ENCODE results near the gene RHBDD2. TPM values are rescaled to one million over a fixed set of nuclear protein-coding genes. Genes with fewer than 3 reads are reported as not detected.

The RHBDD2 gene
- total RNA-seq, 2 experiments from 2014 or later: 25.4 to 48.0 TPM

GRCh38 chr7:75921479-75921878 lies 42.6 kb downstream of the RHBDD2 start:
- Mint-ChIP-seq H3K36me3 (peaks cover 4% of the 10 kb centered on the region), H3K9me3 (ENCODE audit: low read depth) (no peaks in the 10 kb centered on the region), H3K4me3 (no peak overlapping the region), H3K4me1 (peaks cover 7% of the 10 kb centered on the region), H3K27ac (no peak overlapping the region), H3K27me3 (no peaks in the 10 kb centered on the region)
- DNase-seq: no peak
- CTCF ChIA-PET: interaction anchor here (1.1 kb wide), 1 partner anchor 99 kb away, joined by 4 read pairs; no protein-coding TSS in a partner anchor
- ATAC-seq: no peak

GRCh38 chr7:75922966-75923603 lies 44.3 kb downstream of the RHBDD2 start:
- no peaks in the 10 kb centered on the region for H3K9me3 Mint-ChIP-seq (ENCODE audit: low read depth)
- CTCF ChIA-PET: no interaction called here
- no peak overlapping the region for H3K27ac Mint-ChIP-seq
- peaks cover 4% of the 10 kb centered on the region for H3K36me3 Mint-ChIP-seq
- ATAC-seq (no peak), DNase-seq (no peak)
- peaks cover 4% of the 10 kb centered on the region for H3K4me1 Mint-ChIP-seq
- no peaks in the 10 kb centered on the region for H3K27me3 Mint-ChIP-seq
- H3K4me3 Mint-ChIP-seq: no peak overlapping the region

- ATAC-seq (no peak), DNase-seq (no peak)
- Mint-ChIP-seq H3K36me3 (peaks cover 4% of the 10 kb centered on the region), H3K27ac (no peak overlapping the region), H3K9me3 (ENCODE audit: low read depth) (no peaks in the 10 kb centered on the region), H3K4me3 (no peak overlapping the region), H3K27me3 (no peaks in the 10 kb centered on the region), H3K4me1 (peaks cover 10% of the 10 kb centered on the region)
- CTCF ChIA-PET: no interaction called here
Measured at GRCh38 chr7:75924256-75924655, 45.4 kb downstream of the RHBDD2 start.

- Mint-ChIP-seq H3K27me3 (no peaks in the 10 kb centered on the region), H3K27ac (no peak overlapping the region), H3K36me3 (peaks cover 5% of the 10 kb centered on the region), H3K9me3 (ENCODE audit: low read depth) (no peaks in the 10 kb centered on the region), H3K4me1 (peaks cover 10% of the 10 kb centered on the region), H3K4me3 (no peak overlapping the region)
- no peak for DNase-seq
- no peak for ATAC-seq
- CTCF ChIA-PET: no interaction called here
Measured at GRCh38 chr7:75924889-75925288, 46.1 kb downstream of the RHBDD2 start.

GRCh38 chr7:75925717-75926435 lies 47.0 kb downstream of the RHBDD2 start:
- Mint-ChIP-seq H3K36me3 (peaks cover 5% of the 10 kb centered on the region), H3K4me3 (no peak overlapping the region), H3K4me1 (peaks cover 10% of the 10 kb centered on the region), H3K27ac (no peak overlapping the region), H3K9me3 (ENCODE audit: low read depth) (no peaks in the 10 kb centered on the region), H3K27me3 (no peaks in the 10 kb centered on the region)
- DNase-seq (no peak), ATAC-seq (no peak)
- CTCF ChIA-PET: interaction anchor here (0.7 kb wide), 1 partner anchor 9 kb away, joined by 3 read pairs; no protein-coding TSS in a partner anchor

GRCh38 chr7:75928568-75928914 lies 49.7 kb downstream of the RHBDD2 start:
- Mint-ChIP-seq H3K4me3 (no peak overlapping the region), H3K27me3 (no peaks in the 10 kb centered on the region), H3K9me3 (ENCODE audit: low read depth) (no peaks in the 10 kb centered on the region), H3K4me1 (peaks cover 10% of the 10 kb centered on the region), H3K36me3 (peaks cover 3% of the 10 kb centered on the region), H3K27ac (no peak overlapping the region)
- CTCF ChIA-PET: interaction anchor here (1.5 kb wide), 1 partner anchor 92 kb away, joined by 5 read pairs; no protein-coding TSS in a partner anchor
- ATAC-seq: peak; percentile 67
- peak; percentile 42 for DNase-seq

GRCh38 chr7:75931680-75932079 lies 52.8 kb downstream of the RHBDD2 start:
- H3K36me3 Mint-ChIP-seq: peaks cover 2% of the 10 kb centered on the region
- no peaks in the 10 kb centered on the region for H3K27me3 Mint-ChIP-seq
- H3K4me3 Mint-ChIP-seq: no peak overlapping the region
- DNase-seq: no peak
- peaks cover 10% of the 10 kb centered on the region for H3K4me1 Mint-ChIP-seq
- H3K27ac Mint-ChIP-seq: no peak overlapping the region
- CTCF ChIA-PET: no interaction called here
- ATAC-seq: no peak
- no peaks in the 10 kb centered on the region for H3K9me3 Mint-ChIP-seq (ENCODE audit: low read depth)

GRCh38 chr7:75937958-75938786 lies 59.3 kb downstream of the RHBDD2 start:
- CTCF ChIA-PET: no interaction called here
- Mint-ChIP-seq H3K4me1 (no peaks in the 10 kb centered on the region), H3K36me3 (no peaks in the 10 kb centered on the region)

More at GRCh38 chr7:75937958-75938786, 59.3 kb downstream of the RHBDD2 start:
- H3K27me3 Mint-ChIP-seq: no peaks in the 10 kb centered on the region
- DNase-seq (no peak), ATAC-seq (no peak)
- no peaks in the 10 kb centered on the region for H3K9me3 Mint-ChIP-seq (ENCODE audit: low read depth)
- no peak overlapping the region for H3K27ac Mint-ChIP-seq
- no peak overlapping the region for H3K4me3 Mint-ChIP-seq

Small RNA genes within 50 kb of the gene (microRNA-seq; reads per million reads assigned to microRNA genes)
- 1.3 reads per million for gene MIR4651

Other genes with a start within 250 kb of the RHBDD2 start
- 10 to 100 TPM in 1 of 2 experiments, 1 to 10 TPM in 1; 7.6 to 11.8 TPM for gene HIP1, start 140.1 kb upstream of the RHBDD2 start, total RNA-seq
- not detected for gene CCL26, start 106.8 kb upstream of the RHBDD2 start, total RNA-seq
- gene CCL24, start 65.2 kb upstream of the RHBDD2 start, total RNA-seq: not detected
- 10 to 100 TPM; 52.0 to 57.6 TPM for gene POR, start 36.1 kb downstream of the RHBDD2 start, total RNA-seq
- gene TMEM120A, start 115.6 kb downstream of the RHBDD2 start, total RNA-seq: 10 to 100 TPM; 25.4 to 27.0 TPM
- 10 to 100 TPM; 42.6 to 43.6 TPM for gene STYXL1, start 169.0 kb downstream of the RHBDD2 start, total RNA-seq
- 100 to 1,000 TPM; 186 to 230 TPM for gene MDH2, start 169.1 kb downstream of the RHBDD2 start, total RNA-seq